WI38 (cell line): ENCODE results near the gene BCL2L12.

Experiments
- H3K4me3 ChIP-seq: 2 replicates; pipeline ENCODE4 v1.5.1; 2011; ENCODE audit warnings: low read depth, mild to moderate bottlenecking, control low read depth, low read length
- CTCF ChIP-seq: IDR thresholded peaks from 2 replicates; pipeline ENCODE4 v1.5.1; 2012; ENCODE audit warnings: low read depth, mild to moderate bottlenecking, control low read depth, low read length

BCL2L12 gene

GRCh38 chr19:49654581-49654980 is 11.2 kb upstream of the BCL2L12 start:
- no peak overlapping the region for H3K4me3 ChIP-seq
- no peak for TF ChIP-seq CTCF

DNA sequence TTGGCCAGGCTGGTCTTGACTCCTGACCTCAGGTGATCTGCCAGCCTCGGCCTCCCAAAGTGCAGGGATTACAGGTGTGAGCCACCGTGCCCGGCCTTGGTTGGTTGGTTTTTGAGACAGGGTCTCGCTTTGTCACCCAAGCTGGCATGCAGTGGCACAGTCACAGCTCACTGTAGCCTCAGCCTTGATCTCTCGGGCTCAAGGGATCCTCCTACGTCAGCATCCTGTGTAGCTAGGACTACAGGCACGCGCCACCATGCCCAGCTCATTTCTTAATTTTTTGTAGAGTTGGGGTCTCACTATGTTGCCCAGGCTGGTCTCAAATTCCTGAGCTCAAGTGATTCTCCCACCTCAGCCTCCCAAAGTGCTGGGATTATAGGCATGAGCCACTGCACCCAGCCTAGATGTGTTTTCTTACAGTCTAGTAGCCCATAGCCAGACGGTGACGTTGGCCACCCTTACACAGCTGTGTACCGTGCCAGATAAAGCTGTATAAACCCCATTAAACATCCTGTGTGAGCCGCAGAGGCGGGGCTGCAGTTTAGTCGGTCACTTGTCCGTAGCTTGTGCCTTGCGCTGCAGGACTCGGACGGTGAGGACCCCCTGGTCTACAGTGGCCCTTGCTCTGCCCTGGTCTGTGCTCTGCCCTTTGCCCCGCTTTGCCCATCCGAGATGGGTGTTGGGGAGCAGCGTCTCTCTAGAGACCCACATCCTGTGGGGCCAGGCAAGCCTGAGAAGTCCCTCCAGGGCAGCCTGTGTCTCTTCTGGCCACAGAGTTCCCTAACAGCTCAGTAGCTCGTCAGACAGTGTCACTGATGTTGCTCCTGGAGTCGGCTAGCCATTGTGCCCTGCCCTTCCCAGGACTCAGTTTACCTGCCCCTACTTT is 9.9 kb upstream of the BCL2L12 start:
- TF ChIP-seq CTCF: no peak
- no peak overlapping the region for H3K4me3 ChIP-seq

GRCh38 chr19:49656456-49657109 is 9.2 kb upstream of the BCL2L12 start:
- no peak for TF ChIP-seq CTCF

GRCh38 chr19:49657493-49658138 is 8.1 kb upstream of the BCL2L12 start:
- no peak for TF ChIP-seq CTCF
- H3K4me3 ChIP-seq: no peak overlapping the region

More at GRCh38 chr19:49656456-49657109, 9.2 kb upstream of the BCL2L12 start:
- no peak overlapping the region for H3K4me3 ChIP-seq

DNA sequence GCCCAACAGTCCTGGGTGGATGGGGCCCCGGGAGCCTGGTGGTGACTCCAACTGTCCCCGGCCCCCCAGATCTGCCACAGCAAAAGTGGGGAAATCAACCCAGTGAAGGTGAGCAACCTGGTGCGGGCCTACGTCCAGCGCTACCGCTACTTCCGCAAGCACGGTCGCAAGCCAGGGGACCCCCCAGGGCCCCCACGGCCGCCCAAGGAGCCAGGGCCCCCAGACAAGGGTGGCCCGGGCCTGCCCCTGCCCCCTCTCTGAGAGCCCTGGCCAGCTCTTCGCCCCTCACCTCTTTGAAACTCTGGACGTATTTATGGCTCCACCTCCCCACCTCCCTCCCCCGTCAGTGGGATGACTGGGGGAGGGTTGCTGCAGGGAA is 7.6 kb upstream of the BCL2L12 start:
- H3K4me3 ChIP-seq: no peak overlapping the region
- no peak for TF ChIP-seq CTCF

- no peak overlapping the region for H3K4me3 ChIP-seq
- TF ChIP-seq CTCF: no peak
Observed at GRCh38 chr19:49658566-49659442, 6.9 kb upstream of the BCL2L12 start.
